Measurements from ENCODE around the gene OSBPL7. TPM values are rescaled to one million over a fixed set of nuclear protein-coding genes. Genes with fewer than 3 reads are reported as not detected.
A peak's percentile ranks its signal among the peaks of the same experiment; 100 is the strongest.

Gene OSBPL7
- total RNA-seq, 1 donor from 2014 or later = 20.3 TPM

- no peaks in the 10 kb centered on the region for H3K36me3 Mint-ChIP-seq
- peaks cover 71% of the 10 kb centered on the region for H3K27me3 Mint-ChIP-seq
- TF ChIP-seq CTCF (conservative IDR thresholded peaks at IDR 0.05) = no peak
- H3K4me3 Mint-ChIP-seq = peak overlapping the region; percentile 82
- H3K27ac Mint-ChIP-seq = no peak overlapping the region
- no peak for DNase-seq (ENCODE audit: extremely low spot score, unreplicated experiment)
- peaks cover 10% of the 10 kb centered on the region for H3K4me1 Mint-ChIP-seq (ENCODE audit: unreplicated experiment)
- H3K9me3 Mint-ChIP-seq = no peaks in the 10 kb centered on the region
Measured at GRCh38 chr17:47846716-47847340, 25.2 kb upstream of the OSBPL7 start.

DNA sequence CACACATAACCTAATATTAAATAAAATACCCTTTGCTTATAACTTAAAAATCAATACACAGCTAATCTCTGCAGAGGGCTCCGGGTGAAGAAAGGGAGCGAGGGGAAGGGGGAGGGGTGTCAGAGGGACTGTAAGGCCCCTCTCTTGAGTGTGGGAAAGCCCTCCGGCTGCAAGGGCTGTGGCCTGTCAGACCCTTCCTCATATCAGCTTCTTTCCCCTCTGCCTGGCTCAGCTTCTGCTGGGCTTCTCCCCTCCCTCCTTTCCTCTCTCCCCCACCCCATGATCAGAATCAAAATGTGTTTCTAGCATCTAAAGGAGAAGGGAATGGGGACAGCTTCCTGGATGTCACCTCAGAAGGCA is 24.1 kb upstream of the OSBPL7 start:
- H3K9me3 Mint-ChIP-seq = no peaks in the 10 kb centered on the region
- H3K4me3 Mint-ChIP-seq = peak overlapping the region; percentile 82
- H3K27ac Mint-ChIP-seq = peak overlapping the region; percentile 55
- peaks cover 15% of the 10 kb centered on the region for H3K4me1 Mint-ChIP-seq (ENCODE audit: unreplicated experiment)
- no peak for TF ChIP-seq CTCF (conservative IDR thresholded peaks at IDR 0.05)
- peaks cover 67% of the 10 kb centered on the region for H3K27me3 Mint-ChIP-seq
- no peaks in the 10 kb centered on the region for H3K36me3 Mint-ChIP-seq
- DNase-seq (ENCODE audit: extremely low spot score, unreplicated experiment) = no peak

- no peak for DNase-seq (ENCODE audit: extremely low spot score, unreplicated experiment)
- Mint-ChIP-seq H3K9me3 (no peaks in the 10 kb centered on the region), H3K4me3 (peak overlapping the region; percentile 82), H3K36me3 (no peaks in the 10 kb centered on the region), H3K27me3 (peaks cover 61% of the 10 kb centered on the region), H3K27ac (peak overlapping the region; percentile 55), H3K4me1 (ENCODE audit: unreplicated experiment) (peaks cover 16% of the 10 kb centered on the region)
- TF ChIP-seq CTCF (conservative IDR thresholded peaks at IDR 0.05) = peak; percentile 67
Measured at GRCh38 chr17:47844814-47845715, 23.5 kb upstream of the OSBPL7 start.

- H3K4me3 Mint-ChIP-seq = peak overlapping the region; percentile 62
- no peaks in the 10 kb centered on the region for H3K9me3 Mint-ChIP-seq
- H3K27ac Mint-ChIP-seq = peak overlapping the region; percentile 63
- peaks cover 53% of the 10 kb centered on the region for H3K27me3 Mint-ChIP-seq
- peaks cover 18% of the 10 kb centered on the region for H3K4me1 Mint-ChIP-seq (ENCODE audit: unreplicated experiment)
- TF ChIP-seq CTCF (conservative IDR thresholded peaks at IDR 0.05) = no peak
- no peak for DNase-seq (ENCODE audit: extremely low spot score, unreplicated experiment)
- H3K36me3 Mint-ChIP-seq = no peaks in the 10 kb centered on the region
Measured at GRCh38 chr17:47844227-47844626, 22.6 kb upstream of the OSBPL7 start.

GRCh38 chr17:47843391-47843730 is 21.8 kb upstream of the OSBPL7 start:
- TF ChIP-seq CTCF (conservative IDR thresholded peaks at IDR 0.05) = no peak
- H3K27ac Mint-ChIP-seq = peak overlapping the region; percentile 81
- H3K36me3 Mint-ChIP-seq = no peaks in the 10 kb centered on the region
- H3K9me3 Mint-ChIP-seq = no peaks in the 10 kb centered on the region
- no peak for DNase-seq (ENCODE audit: extremely low spot score, unreplicated experiment)
- H3K27me3 Mint-ChIP-seq = peaks cover 44% of the 10 kb centered on the region
- H3K4me1 Mint-ChIP-seq (ENCODE audit: unreplicated experiment) = peaks cover 16% of the 10 kb centered on the region
- H3K4me3 Mint-ChIP-seq = peak overlapping the region; percentile 78
